HEK293 (cell line): ENCODE data around the gene NTMT1.

Experiments used
- CTCF ChIA-PET: fragments of 350-600 bp; formaldehyde crosslinking; extraction: SDS; loops from one replicate; lab custom pipeline; 2021; ENCODE audit warnings: antibody characterized with exemption; lab: Yijun Ruan, JAX
- POLR2A ChIA-PET: fragments of 300-600 bp; formaldehyde crosslinking; extraction: SDS; loops from one replicate; lab custom pipeline; 2020; ENCODE audit warnings: antibody characterized with exemption, inconsistent platforms; lab: Yijun Ruan, JAX
- H3K27ac ChIP-seq: fragments of 200-500 bp; sonication (Bioruptor generic); 2 replicates; pipeline ENCODE4 v1.5.1; 2014; ENCODE audit warnings: low read depth, low read length, control low read depth, inconsistent platforms; ENCODE audit errors: extremely low read depth
- H3K36me3 ChIP-seq, 2 experiments: fragments of 200-500 bp in 1 of 2; sonication (Bioruptor generic) in 1 of 2; 1 replicate in 1 of 2; 2 replicates in 1 of 2; pipeline ENCODE4 v1.5.1; 2014 to 2017; ENCODE audit warnings: inconsistent platforms in 2 of 2, low read length in 2 of 2; ENCODE audit not compliant: control insufficient read depth in 2 of 2, insufficient read depth in 1 of 2
- H3K4me1 ChIP-seq: fragments of 200-500 bp; sonication (Bioruptor generic); 2 replicates; pipeline ENCODE4 v1.5.1; 2014; ENCODE audit warnings: mild to moderate bottlenecking, low read length, inconsistent platforms; ENCODE audit not compliant: control insufficient read depth, insufficient read depth
- H3K4me3 ChIP-seq: 2 replicates; pipeline ENCODE4 v1.5.1; 2011; ENCODE audit warnings: low read depth, mild to moderate bottlenecking, control low read depth, low read length, moderate library complexity
- H3K9me3 ChIP-seq: fragments of 200-500 bp; sonication (Bioruptor generic); 2 replicates; pipeline ENCODE4 v1.5.1; 2014; ENCODE audit warnings: low read depth, low read length, inconsistent platforms; ENCODE audit not compliant: control insufficient read depth, insufficient read depth
- KLF16 ChIP-seq: fragments of 450-650 bp; formaldehyde crosslinking; IDR thresholded peaks from 2 replicates; pipeline ENCODE4 v1.5.1; 2017; ENCODE audit warnings: missing biosample characterization, missing genetic modification characterization
- SCRT2 ChIP-seq: fragments of 450-650 bp; formaldehyde crosslinking; IDR thresholded peaks from 2 replicates; pipeline ENCODE4 v1.5.1; 2016; ENCODE audit warnings: missing biosample characterization, missing genetic modification characterization
- ZNF175 ChIP-seq: fragments of 450-650 bp; formaldehyde crosslinking; IDR thresholded peaks from 2 replicates; pipeline ENCODE4 v1.5.1; 2016; ENCODE audit warnings: missing biosample characterization, missing genetic modification characterization
- ZNF24 ChIP-seq: fragments of 450-650 bp; formaldehyde crosslinking; IDR thresholded peaks from 2 replicates; pipeline ENCODE4 v1.5.1; 2016; ENCODE audit warnings: missing biosample characterization, missing genetic modification characterization
- ZNF561 ChIP-seq: fragments of 450-650 bp; IDR thresholded peaks from 2 replicates; pipeline ENCODE4 v1.5.1; 2018; ENCODE audit warnings: missing biosample characterization, missing genetic modification characterization, borderline replicate concordance
- ZNF624 ChIP-seq: fragments of 450-650 bp; formaldehyde crosslinking; IDR thresholded peaks from 2 replicates; pipeline ENCODE4 v1.5.1; 2017; ENCODE audit warnings: missing biosample characterization, missing genetic modification characterization
- ZNF654 ChIP-seq: fragments of 450-650 bp; formaldehyde crosslinking; IDR thresholded peaks from 2 replicates; pipeline ENCODE4 v1.5.1; 2016; ENCODE audit warnings: low read depth, missing biosample characterization, missing genetic modification characterization
- ZXDB ChIP-seq: fragments of 450-650 bp; formaldehyde crosslinking; IDR thresholded peaks from 2 replicates; pipeline ENCODE4 v1.5.1; 2016; ENCODE audit warnings: missing biosample characterization, missing genetic modification characterization
- TF ChIP-seq, protein P1 (sequence below): fragments of 450-650 bp; formaldehyde crosslinking; IDR thresholded peaks from 2 replicates; pipeline ENCODE4 v1.5.1; 2016; ENCODE audit warnings: missing biosample characterization, missing genetic modification characterization, low read depth
- TF ChIP-seq, protein P2 (sequence below): fragments of 450-650 bp; formaldehyde crosslinking; IDR thresholded peaks from 2 replicates; pipeline ENCODE4 v1.5.1; 2017; ENCODE audit warnings: missing biosample characterization, missing genetic modification characterization
- TF ChIP-seq, protein P3 (sequence below): fragments of 450-650 bp; formaldehyde crosslinking; IDR thresholded peaks from 2 replicates; pipeline ENCODE4 v1.5.1; 2016; ENCODE audit warnings: missing biosample characterization, missing genetic modification characterization
- TF ChIP-seq, protein P4 (sequence below): fragments of 450-650 bp; formaldehyde crosslinking; IDR thresholded peaks from 2 replicates; pipeline ENCODE4 v1.5.1; 2016; ENCODE audit warnings: missing biosample characterization, missing genetic modification characterization
- TF ChIP-seq, protein P5 (sequence below): fragments of 450-650 bp; formaldehyde crosslinking; conservative IDR thresholded peaks from 2 replicates; pipeline ENCODE4 v1.5.1; 2016; ENCODE audit warnings: low read depth, missing biosample characterization, missing genetic modification characterization
- TF ChIP-seq, protein P6 (sequence below): fragments of 450-650 bp; formaldehyde crosslinking; IDR thresholded peaks from 2 replicates; pipeline ENCODE4 v1.5.1; 2016; ENCODE audit warnings: missing biosample characterization, missing genetic modification characterization
- TF ChIP-seq, protein P7 (sequence below): fragments of 450-650 bp; formaldehyde crosslinking; IDR thresholded peaks from 2 replicates; pipeline ENCODE4 v1.5.1; 2016; ENCODE audit warnings: missing biosample characterization, missing genetic modification characterization, borderline replicate concordance

Gene NTMT1

DNA sequence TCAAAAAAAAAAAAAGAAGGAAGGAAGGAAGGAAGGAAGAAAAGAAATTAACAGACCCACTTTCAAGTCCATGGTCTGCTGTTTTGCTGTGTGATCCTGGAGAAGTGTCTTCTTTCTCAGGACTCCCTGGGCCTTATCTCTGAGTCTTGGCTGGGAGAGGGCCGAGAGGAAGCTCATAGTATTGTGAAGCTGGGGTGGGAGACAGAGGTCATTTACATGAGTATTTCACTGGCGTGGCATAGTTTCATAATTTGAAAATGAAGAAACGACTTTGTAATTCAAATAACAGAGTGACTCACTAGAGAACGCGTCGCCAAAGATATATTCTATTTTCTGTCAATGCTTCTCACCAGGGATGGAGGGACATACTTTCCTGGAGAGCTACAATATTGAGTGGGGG lies 2.6 kb upstream of the NTMT1 start (continued):
- TF ChIP-seq, protein P1, sequence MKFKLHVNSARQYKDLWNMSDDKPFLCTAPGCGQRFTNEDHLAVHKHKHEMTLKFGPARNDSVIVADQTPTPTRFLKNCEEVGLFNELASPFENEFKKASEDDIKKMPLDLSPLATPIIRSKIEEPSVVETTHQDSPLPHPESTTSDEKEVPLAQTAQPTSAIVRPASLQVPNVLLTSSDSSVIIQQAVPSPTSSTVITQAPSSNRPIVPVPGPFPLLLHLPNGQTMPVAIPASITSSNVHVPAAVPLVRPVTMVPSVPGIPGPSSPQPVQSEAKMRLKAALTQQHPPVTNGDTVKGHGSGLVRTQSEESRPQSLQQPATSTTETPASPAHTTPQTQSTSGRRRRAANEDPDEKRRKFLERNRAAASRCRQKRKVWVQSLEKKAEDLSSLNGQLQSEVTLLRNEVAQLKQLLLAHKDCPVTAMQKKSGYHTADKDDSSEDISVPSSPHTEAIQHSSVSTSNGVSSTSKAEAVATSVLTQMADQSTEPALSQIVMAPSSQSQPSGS (tag by site-specific recombination) = no peak
- no peak for TF ChIP-seq ZNF175 (tag by site-specific recombination)
- TF ChIP-seq, protein P2, sequence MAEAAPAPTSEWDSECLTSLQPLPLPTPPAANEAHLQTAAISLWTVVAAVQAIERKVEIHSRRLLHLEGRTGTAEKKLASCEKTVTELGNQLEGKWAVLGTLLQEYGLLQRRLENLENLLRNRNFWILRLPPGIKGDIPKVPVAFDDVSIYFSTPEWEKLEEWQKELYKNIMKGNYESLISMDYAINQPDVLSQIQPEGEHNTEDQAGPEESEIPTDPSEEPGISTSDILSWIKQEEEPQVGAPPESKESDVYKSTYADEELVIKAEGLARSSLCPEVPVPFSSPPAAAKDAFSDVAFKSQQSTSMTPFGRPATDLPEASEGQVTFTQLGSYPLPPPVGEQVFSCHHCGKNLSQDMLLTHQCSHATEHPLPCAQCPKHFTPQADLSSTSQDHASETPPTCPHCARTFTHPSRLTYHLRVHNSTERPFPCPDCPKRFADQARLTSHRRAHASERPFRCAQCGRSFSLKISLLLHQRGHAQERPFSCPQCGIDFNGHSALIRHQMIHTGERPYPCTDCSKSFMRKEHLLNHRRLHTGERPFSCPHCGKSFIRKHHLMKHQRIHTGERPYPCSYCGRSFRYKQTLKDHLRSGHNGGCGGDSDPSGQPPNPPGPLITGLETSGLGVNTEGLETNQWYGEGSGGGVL (tag by site-specific recombination) = no peak
- TF ChIP-seq, protein P3, sequence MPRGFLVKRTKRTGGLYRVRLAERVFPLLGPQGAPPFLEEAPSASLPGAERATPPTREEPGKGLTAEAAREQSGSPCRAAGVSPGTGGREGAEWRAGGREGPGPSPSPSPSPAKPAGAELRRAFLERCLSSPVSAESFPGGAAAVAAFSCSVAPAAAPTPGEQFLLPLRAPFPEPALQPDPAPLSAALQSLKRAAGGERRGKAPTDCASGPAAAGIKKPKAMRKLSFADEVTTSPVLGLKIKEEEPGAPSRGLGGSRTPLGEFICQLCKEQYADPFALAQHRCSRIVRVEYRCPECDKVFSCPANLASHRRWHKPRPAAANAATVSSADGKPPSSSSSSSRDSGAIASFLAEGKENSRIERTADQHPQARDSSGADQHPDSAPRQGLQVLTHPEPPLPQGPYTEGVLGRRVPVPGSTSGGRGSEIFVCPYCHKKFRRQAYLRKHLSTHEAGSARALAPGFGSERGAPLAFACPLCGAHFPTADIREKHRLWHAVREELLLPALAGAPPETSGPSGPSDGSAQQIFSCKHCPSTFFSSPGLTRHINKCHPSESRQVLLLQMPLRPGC (tag by site-specific recombination) = no peak

DNA sequence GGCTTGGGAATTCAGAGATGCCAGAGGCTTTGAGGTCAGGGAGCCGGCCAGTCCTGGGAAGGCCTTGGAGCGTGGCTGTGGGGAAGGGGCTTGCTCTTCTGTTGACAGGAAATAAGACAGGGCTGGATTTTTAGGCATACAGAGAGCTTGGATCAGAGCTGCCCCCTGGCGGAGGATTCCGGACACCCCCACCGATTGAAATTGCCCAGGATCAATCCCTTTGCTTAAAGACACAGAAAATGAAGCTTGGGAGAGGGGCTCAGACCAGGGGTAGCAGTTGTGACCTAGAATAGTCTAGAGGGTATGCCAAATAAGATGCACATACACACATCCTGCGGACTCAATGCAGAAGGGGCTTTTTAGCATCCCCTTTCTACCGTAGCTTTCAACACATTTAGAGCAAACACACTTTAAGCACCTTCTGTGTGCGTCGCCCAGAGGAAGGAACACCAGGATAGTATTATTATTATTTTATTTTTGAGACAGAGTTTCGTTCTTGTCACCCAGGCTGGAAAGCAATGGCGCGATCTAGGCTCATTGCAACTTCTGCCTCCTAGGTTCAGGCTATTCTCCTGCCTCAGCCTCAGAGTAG lies 1.7 kb upstream of the NTMT1 start:
- Histone ChIP-seq H3K36me3 (peaks cover 0 to 19% of the 10 kb centered on the region in 2 experiments; a peak in 1 of 3 replicates), H3K4me3 (no peak overlapping the region), H3K4me1 (peaks cover 3% of the 10 kb centered on the region; the same call in 1 of the 2 replicates), H3K9me3 (no peaks in the 10 kb centered on the region), H3K27ac (no peak overlapping the region)
- CTCF ChIA-PET = interaction anchor here (0.6 to 23.4 kb wide), 45 partner anchors 8 to 765 kb away, joined by 3 to 507 read pairs (median 5); partner anchors contain the start of genes ASB6, IER5L, PTGES and TOR1B
- POLR2A ChIA-PET = interaction anchor here (0.6 to 1.7 kb wide), 10 partner anchors 23 to 514 kb away, joined by 3 to 7 read pairs (median 4); partner anchors contain the start of genes CRAT and IER5L
- no peak for TF ChIP-seq SCRT2
- TF ChIP-seq, protein P4, sequence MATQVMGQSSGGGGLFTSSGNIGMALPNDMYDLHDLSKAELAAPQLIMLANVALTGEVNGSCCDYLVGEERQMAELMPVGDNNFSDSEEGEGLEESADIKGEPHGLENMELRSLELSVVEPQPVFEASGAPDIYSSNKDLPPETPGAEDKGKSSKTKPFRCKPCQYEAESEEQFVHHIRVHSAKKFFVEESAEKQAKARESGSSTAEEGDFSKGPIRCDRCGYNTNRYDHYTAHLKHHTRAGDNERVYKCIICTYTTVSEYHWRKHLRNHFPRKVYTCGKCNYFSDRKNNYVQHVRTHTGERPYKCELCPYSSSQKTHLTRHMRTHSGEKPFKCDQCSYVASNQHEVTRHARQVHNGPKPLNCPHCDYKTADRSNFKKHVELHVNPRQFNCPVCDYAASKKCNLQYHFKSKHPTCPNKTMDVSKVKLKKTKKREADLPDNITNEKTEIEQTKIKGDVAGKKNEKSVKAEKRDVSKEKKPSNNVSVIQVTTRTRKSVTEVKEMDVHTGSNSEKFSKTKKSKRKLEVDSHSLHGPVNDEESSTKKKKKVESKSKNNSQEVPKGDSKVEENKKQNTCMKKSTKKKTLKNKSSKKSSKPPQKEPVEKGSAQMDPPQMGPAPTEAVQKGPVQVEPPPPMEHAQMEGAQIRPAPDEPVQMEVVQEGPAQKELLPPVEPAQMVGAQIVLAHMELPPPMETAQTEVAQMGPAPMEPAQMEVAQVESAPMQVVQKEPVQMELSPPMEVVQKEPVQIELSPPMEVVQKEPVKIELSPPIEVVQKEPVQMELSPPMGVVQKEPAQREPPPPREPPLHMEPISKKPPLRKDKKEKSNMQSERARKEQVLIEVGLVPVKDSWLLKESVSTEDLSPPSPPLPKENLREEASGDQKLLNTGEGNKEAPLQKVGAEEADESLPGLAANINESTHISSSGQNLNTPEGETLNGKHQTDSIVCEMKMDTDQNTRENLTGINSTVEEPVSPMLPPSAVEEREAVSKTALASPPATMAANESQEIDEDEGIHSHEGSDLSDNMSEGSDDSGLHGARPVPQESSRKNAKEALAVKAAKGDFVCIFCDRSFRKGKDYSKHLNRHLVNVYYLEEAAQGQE (tag by site-specific recombination) = no peak
- no peak for TF ChIP-seq ZNF561 (tag by site-specific recombination)
- no peak for TF ChIP-seq KLF16 (tag by site-specific recombination)
- no peak for TF ChIP-seq ZNF624
- no peak for TF ChIP-seq ZXDB (tag by site-specific recombination)
- TF ChIP-seq ZNF24 (tag by site-specific recombination) = no peak
- TF ChIP-seq, protein P5, sequence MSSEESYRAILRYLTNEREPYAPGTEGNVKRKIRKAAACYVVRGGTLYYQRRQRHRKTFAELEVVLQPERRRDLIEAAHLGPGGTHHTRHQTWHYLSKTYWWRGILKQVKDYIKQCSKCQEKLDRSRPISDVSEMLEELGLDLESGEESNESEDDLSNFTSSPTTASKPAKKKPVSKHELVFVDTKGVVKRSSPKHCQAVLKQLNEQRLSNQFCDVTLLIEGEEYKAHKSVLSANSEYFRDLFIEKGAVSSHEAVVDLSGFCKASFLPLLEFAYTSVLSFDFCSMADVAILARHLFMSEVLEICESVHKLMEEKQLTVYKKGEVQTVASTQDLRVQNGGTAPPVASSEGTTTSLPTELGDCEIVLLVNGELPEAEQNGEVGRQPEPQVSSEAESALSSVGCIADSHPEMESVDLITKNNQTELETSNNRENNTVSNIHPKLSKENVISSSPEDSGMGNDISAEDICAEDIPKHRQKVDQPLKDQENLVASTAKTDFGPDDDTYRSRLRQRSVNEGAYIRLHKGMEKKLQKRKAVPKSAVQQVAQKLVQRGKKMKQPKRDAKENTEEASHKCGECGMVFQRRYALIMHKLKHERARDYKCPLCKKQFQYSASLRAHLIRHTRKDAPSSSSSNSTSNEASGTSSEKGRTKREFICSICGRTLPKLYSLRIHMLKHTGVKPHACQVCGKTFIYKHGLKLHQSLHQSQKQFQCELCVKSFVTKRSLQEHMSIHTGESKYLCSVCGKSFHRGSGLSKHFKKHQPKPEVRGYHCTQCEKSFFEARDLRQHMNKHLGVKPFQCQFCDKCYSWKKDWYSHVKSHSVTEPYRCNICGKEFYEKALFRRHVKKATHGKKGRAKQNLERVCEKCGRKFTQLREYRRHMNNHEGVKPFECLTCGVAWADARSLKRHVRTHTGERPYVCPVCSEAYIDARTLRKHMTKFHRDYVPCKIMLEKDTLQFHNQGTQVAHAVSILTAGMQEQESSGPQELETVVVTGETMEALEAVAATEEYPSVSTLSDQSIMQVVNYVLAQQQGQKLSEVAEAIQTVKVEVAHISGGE = no peak
- TF ChIP-seq, protein P6, sequence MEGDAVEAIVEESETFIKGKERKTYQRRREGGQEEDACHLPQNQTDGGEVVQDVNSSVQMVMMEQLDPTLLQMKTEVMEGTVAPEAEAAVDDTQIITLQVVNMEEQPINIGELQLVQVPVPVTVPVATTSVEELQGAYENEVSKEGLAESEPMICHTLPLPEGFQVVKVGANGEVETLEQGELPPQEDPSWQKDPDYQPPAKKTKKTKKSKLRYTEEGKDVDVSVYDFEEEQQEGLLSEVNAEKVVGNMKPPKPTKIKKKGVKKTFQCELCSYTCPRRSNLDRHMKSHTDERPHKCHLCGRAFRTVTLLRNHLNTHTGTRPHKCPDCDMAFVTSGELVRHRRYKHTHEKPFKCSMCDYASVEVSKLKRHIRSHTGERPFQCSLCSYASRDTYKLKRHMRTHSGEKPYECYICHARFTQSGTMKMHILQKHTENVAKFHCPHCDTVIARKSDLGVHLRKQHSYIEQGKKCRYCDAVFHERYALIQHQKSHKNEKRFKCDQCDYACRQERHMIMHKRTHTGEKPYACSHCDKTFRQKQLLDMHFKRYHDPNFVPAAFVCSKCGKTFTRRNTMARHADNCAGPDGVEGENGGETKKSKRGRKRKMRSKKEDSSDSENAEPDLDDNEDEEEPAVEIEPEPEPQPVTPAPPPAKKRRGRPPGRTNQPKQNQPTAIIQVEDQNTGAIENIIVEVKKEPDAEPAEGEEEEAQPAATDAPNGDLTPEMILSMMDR (tag by site-specific recombination) = peak; percentile 40; the same call in 1 of the 2 replicates
- TF ChIP-seq, protein P7, sequence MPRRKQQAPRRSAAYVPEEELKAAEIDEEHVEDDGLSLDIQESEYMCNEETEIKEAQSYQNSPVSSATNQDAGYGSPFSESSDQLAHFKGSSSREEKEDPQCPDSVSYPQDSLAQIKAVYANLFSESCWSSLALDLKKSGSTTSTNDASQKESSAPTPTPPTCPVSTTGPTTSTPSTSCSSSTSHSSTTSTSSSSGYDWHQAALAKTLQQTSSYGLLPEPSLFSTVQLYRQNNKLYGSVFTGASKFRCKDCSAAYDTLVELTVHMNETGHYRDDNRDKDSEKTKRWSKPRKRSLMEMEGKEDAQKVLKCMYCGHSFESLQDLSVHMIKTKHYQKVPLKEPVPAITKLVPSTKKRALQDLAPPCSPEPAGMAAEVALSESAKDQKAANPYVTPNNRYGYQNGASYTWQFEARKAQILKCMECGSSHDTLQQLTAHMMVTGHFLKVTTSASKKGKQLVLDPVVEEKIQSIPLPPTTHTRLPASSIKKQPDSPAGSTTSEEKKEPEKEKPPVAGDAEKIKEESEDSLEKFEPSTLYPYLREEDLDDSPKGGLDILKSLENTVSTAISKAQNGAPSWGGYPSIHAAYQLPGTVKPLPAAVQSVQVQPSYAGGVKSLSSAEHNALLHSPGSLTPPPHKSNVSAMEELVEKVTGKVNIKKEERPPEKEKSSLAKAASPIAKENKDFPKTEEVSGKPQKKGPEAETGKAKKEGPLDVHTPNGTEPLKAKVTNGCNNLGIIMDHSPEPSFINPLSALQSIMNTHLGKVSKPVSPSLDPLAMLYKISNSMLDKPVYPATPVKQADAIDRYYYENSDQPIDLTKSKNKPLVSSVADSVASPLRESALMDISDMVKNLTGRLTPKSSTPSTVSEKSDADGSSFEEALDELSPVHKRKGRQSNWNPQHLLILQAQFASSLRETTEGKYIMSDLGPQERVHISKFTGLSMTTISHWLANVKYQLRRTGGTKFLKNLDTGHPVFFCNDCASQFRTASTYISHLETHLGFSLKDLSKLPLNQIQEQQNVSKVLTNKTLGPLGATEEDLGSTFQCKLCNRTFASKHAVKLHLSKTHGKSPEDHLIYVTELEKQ (tag by site-specific recombination) = no peak
- TF ChIP-seq ZNF654 (tag by site-specific recombination) = peak; percentile 35
